ENCODE data around the gene DUSP10. TPM values are rescaled to one million over a fixed set of nuclear protein-coding genes. Genes with fewer than 3 reads are reported as not detected.

DUSP10 gene
- total and polyA plus RNA-seq, 2 of the 13 experiments (the other 11 are each of a cell fraction or from before 2014, with no cell fraction given): 2.1 to 4.4 TPM

- TF ChIP-seq ZNF350 (CRISPR knock-in tag; IDR thresholded peaks at IDR 0.05; ENCODE audit: borderline replicate concordance, low read depth): 0 out of 2 replicates have a peak, but pooled peaks have one; percentile 8
- no peak for TF ChIP-seq JARID2 (CRISPR knock-in tag; IDR thresholded peaks at IDR 0.05; ENCODE audit: insufficient replicate concordance)
- no peak for TF ChIP-seq SRSF4 (IDR thresholded peaks at IDR 0.05; ENCODE audit: low read depth, low read length, poor library complexity, severe bottlenecking)
- TF ChIP-seq ZMAT3 (CRISPR knock-in tag; conservative IDR thresholded peaks at IDR 0.05): 0 out of 2 replicates have a peak, but pooled peaks have one; percentile 6
- no peak for TF ChIP-seq MLXIP (CRISPR knock-in tag; IDR thresholded peaks at IDR 0.05; ENCODE audit: borderline replicate concordance)
- no peak for TF ChIP-seq NCOR1 (IDR thresholded peaks at IDR 0.05; ENCODE audit: borderline replicate concordance, low read length)
- TF ChIP-seq ZNF614 (CRISPR knock-in tag; IDR thresholded peaks at IDR 0.05; ENCODE audit: borderline replicate concordance): 0 out of 2 replicates have a peak, but pooled peaks have one; percentile 10
- TF ChIP-seq ZNF34 (CRISPR knock-in tag; IDR thresholded peaks at IDR 0.05; ENCODE audit: borderline replicate concordance): no peak
- TF ChIP-seq CBX2 (IDR thresholded peaks at IDR 0.05; ENCODE audit: low read depth, low read length): no peak
- no peak for TF ChIP-seq CBX2 (CRISPR knock-in tag; IDR thresholded peaks at IDR 0.05; ENCODE audit: low read depth)
- peak; percentile 12; the same call in 1 of the 2 replicates for TF ChIP-seq IKZF5 (CRISPR knock-in tag; IDR thresholded peaks at IDR 0.05)
- TF ChIP-seq KDM6A (CRISPR knock-in tag; IDR thresholded peaks at IDR 0.05; ENCODE audit: low read depth): no peak
- no peak for TF ChIP-seq ZNF660 (CRISPR knock-in tag; IDR thresholded peaks at IDR 0.05; ENCODE audit: borderline replicate concordance, low read depth)
- peak; percentile 67 for TF ChIP-seq POLR2A (IDR thresholded peaks at IDR 0.05; ENCODE audit: insufficient read depth in 1 of 2, low read depth in 2 of 2, low read length in 2 of 2)
- TF ChIP-seq CHD4 (IDR thresholded peaks at IDR 0.05; ENCODE audit: borderline replicate concordance, low read length): peak; percentile 51; the same call in 1 of the 2 replicates
- no peak for TF ChIP-seq HMG20A (CRISPR knock-in tag; IDR thresholded peaks at IDR 0.05; ENCODE audit: borderline replicate concordance)
- no peak for TF ChIP-seq ZNF329 (CRISPR knock-in tag; IDR thresholded peaks at IDR 0.05; ENCODE audit: low read depth)
- no peak for TF ChIP-seq IRF9 (CRISPR knock-in tag; IDR thresholded peaks at IDR 0.05; ENCODE audit: borderline replicate concordance)
- no peak for TF ChIP-seq ZBTB21 (CRISPR knock-in tag; IDR thresholded peaks at IDR 0.05)
- TF ChIP-seq CBX5 (CRISPR knock-in tag; IDR thresholded peaks at IDR 0.05; ENCODE audit: borderline replicate concordance): no peak
- no peak for TF ChIP-seq RBM39 (IDR thresholded peaks at IDR 0.05; ENCODE audit: low read depth, low read length, poor library complexity, severe bottlenecking)
- TF ChIP-seq FOXC1 (CRISPR knock-in tag; IDR thresholded peaks at IDR 0.05; ENCODE audit: borderline replicate concordance): no peak; the same call in 1 of the 2 replicates
- peak; percentile 21 for TF ChIP-seq MAX (IDR thresholded peaks at IDR 0.05)
These were observed at the start of gene DUSP10 (continued) for GRCh38 chr1:221741703-221742554.
